Endometrium (tissue), 2 donors: ENCODE results near the gene LRPPRC.
A peak's percentile ranks its signal among the peaks of the same experiment; 100 is the strongest.
"Not testable (repeated sequence)": the region's sequence is repeated elsewhere in the genome, so short reads cannot be mapped to it uniquely, and the experiment has no call there.

Experiments
- FAIRE-seq: peaks from 2 replicates; lab custom pipeline; 2012; peaks lifted over from hg19 to GRCh38; lab: Jason Lieb, UNC
- donor health status: control.
- donor health status: control.

The LRPPRC gene

GRCh38 chr2:43995733-43996533 is at the start of gene LRPPRC:
LRPPRC (minus strand) TSS chr2:43995989; CDS start chr2:43995947, 42 bp downstream.
- FAIRE-seq, result peak; percentile 77

GRCh38 chr2:44045061-44045460 is 49.3 kb upstream of the LRPPRC start:
- FAIRE-seq, result no peak

- no peak for FAIRE-seq
These were observed 48.5 kb upstream of the LRPPRC start for GRCh38 chr2:44044281-44044720.

- no peak for FAIRE-seq
These were observed 44.6 kb upstream of the LRPPRC start for GRCh38 chr2:44040365-44040764.

GRCh38 chr2:44038277-44038676 is 42.5 kb upstream of the LRPPRC start:
- FAIRE-seq, result no peak

- FAIRE-seq, result no peak
These were observed 41.4 kb upstream of the LRPPRC start for GRCh38 chr2:44037221-44037620.

GRCh38 chr2:44033947-44034346 is 38.2 kb upstream of the LRPPRC start:
- FAIRE-seq, result no peak

- not testable (repeated sequence) for FAIRE-seq
These were observed 31.3 kb upstream of the LRPPRC start for GRCh38 chr2:44027076-44027475.

DNA sequence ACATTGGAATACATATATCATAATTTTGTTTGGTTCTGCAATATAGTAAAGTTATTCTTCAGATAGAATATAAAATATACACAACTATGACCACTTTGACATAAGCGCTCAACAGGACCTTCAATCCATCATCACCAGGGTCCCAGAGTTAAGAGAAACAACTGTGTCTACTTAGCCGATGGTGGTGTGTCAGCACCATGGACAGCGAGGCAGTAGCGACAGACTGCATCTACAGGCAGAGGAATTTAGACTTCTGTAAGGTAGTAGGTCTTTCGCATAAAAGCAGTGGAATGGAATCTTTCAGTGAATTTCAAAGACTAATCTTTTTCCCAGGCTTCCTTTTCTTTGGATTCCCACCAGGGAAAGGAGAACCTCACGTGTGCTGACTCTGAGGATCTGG is 20.5 kb upstream of the LRPPRC start:
- FAIRE-seq, result no peak

DNA sequence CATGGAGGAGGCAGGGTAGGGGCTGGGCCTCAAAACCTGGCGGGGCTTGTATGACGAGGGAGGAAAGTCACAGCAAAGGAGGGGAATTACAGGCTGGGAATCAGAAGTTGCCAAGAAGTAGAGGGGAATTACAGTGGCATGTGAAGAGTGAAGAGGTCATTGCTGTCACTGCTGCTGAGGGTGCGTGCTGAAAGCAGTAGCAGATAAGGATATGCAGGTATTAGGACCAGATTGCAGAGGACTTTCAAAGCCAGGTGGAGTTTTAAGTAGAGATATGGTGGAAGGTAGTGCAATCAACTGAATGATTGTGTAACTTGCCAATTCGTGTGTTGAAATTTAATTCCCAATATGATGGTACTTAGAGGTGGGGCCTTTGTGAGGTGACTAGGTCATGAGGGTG is 19.4 kb upstream of the LRPPRC start:
- FAIRE-seq, result no peak

DNA sequence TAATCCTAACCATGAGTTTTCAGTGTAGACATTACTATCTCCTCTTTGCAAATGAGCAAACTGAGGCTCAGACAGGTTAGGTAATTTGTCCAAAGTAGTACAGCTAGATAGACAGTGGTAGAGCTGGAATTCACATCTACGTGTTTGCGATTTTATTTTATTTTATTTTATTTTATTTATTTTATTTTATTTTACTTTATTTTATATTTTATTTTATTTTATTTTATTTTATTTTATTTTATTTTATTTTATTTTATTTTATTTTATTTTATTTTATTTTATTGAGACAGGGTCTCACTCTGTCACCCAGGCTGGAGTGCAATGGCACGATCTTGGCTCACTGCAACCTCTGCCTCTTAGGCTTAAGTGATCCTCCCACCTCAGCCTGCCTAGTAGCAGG is 17.4 kb upstream of the LRPPRC start:
- FAIRE-seq, result not testable (repeated sequence)

GRCh38 chr2:44010266-44010665 is 14.5 kb upstream of the LRPPRC start:
- FAIRE-seq, result no peak

DNA sequence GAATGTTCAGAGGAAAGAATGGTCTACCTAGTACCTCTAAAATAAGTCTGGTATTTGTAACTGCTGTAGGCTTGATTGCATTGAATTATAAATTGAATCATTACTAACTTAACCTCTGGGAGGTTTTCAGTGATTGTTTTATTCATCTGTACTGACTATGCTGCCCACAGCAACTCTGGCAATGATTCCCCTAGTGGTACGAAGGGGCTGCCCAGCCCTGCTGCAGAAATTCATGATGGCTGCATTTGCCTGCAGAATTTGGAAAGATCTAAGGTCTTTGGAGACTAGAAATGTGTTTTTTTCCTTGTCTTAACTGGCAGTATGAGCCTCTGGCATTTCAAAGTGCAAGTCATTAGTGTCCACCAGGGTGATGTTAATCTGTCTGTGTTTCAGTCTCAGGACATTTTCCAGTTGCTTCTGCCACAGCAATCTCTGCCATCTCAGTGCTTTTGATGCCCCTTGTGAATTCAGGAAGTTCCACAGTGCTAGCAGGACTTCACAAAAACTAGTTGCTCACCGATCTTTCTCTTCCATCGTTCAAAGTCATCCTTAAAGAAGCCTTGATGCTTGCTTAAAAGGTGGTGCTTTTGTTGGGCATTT is 13.4 kb upstream of the LRPPRC start:
- no peak for FAIRE-seq

DNA sequence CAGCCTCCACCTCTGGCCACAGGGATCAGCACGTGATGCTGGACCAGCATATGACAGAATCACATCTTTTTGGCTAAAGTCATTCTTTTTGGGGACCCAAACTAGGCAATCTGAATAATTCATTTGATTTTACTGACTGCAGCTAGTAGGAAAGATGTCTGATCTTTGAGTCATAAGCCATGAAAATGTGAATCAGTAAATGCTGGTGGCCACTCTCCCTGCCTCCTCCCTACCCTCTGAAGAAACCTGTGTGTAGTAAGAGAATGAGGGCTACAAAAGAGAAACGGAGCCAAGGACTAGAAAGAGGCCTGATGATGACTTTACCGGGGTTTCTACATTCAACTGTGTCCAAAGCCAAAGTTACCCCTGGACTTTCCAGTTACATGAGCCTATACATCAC is 10.1 kb upstream of the LRPPRC start:
- FAIRE-seq, result no peak

GRCh38 chr2:44004735-44005602 is 9.2 kb upstream of the LRPPRC start:
- no peak for FAIRE-seq

- no peak for FAIRE-seq
These were observed 5.9 kb upstream of the LRPPRC start for GRCh38 chr2:44001716-44002115.

GRCh38 chr2:43998263-43998662 is 2.5 kb upstream of the LRPPRC start:
- no peak for FAIRE-seq

DNA sequence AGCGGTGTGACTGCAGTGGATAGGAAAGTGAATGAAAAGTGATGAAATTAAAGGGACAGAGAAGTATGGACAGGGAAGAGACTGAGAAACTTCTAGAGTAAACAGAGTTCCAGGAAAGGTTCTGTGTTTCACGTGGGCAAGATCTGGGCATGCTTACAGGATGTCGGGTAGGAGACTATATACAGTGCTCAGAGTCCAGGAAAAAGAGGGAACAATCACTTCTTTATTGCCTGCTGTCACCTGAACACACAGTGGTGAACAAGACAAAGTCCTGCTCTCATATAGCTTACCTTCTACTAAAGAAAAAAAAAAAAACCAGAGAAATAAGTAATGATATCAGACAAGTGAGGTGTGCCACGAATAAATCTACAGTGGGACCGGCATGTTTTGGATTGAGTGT is 2.4 kb downstream of the LRPPRC start:
- no peak for FAIRE-seq

- FAIRE-seq, result no peak
These were observed 6.2 kb downstream of the LRPPRC start for GRCh38 chr2:43989545-43989944.

GRCh38 chr2:43986600-43986999 is 9.2 kb downstream of the LRPPRC start:
- FAIRE-seq, result no peak

DNA sequence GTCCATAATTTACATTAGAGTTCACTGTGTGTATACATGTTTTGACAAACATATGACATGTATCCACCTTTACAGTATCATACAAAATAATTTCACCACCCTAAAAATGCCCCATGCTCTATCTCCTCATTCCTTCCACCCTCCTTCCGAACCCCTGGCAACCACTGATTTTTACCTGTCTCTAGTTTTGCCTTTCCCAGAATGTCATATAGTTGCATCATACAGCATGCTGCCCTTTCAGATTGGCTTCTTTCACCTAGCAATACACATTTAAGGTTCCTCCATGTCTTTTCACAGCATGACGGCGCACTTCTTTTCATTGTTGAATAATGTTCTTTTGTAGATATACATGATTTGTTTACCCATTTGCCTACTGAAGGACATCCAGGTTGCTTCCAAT is 10.4 kb downstream of the LRPPRC start:
- FAIRE-seq, result no peak

- no peak for FAIRE-seq
These were observed 11.3 kb downstream of the LRPPRC start for GRCh38 chr2:43984533-43984932.

DNA sequence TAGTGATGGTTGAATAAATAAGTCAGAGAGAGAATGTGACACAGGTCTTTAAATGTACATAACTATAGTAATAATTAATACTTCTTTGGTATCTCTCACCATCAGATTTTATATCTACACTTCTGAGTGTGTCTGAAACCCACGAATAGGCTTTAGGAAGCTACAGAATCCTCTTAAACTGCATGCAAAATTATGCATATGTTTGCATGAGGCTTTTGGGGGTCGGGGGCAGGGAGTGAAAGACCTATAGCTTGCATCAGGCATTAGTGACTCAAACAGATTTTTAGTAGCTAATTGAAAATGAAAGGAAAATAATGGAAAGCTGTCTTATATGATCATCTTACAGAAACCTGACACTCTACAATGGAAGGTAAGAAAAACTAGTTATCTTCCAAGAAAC is 14.9 kb downstream of the LRPPRC start:
- FAIRE-seq, result no peak
